ENCODE data around the gene MAGEA9.
"Not testable (repeated sequence)": the region's sequence is repeated elsewhere in the genome, so short reads cannot be mapped to it uniquely, and the experiment has no call there.

The MAGEA9 gene

GRCh38 chrX:149760965-149761364 lies 20.8 kb upstream of the MAGEA9 start:
- no peak for DNase-seq
- Histone ChIP-seq H3K36me3 (replicated peaks) (no peaks in the 10 kb centered on the region), H3K4me3 (ENCODE audit: low read depth, low read length) (no peak overlapping the region), H3K27me3 (replicated peaks) (no peaks in the 10 kb centered on the region), H3K27ac (no peak overlapping the region)
- no peak for TF ChIP-seq CTCF (IDR thresholded peaks at IDR 0.05; ENCODE audit: low read depth, low read length, missing control alignments)
- in situ Hi-C loops (cut with HindIII; ENCODE audit: low pct_ligation_motif_present, low sequenced_read_pairs) = no loop called here

GRCh38 chrX:149761858-149762674 lies 19.7 kb upstream of the MAGEA9 start:
- DNase-seq; H3K27me3 ChIP-seq (replicated peaks); H3K27ac ChIP-seq; H3K4me3 ChIP-seq (ENCODE audit: low read depth, low read length); H3K36me3 ChIP-seq (replicated peaks); in situ Hi-C loops (cut with HindIII; ENCODE audit: low pct_ligation_motif_present, low sequenced_read_pairs): not testable (repeated sequence)

GRCh38 chrX:149762696-149763614 lies 18.8 kb upstream of the MAGEA9 start:
- DNase-seq = no peak
- Histone ChIP-seq H3K27ac (no peak overlapping the region), H3K36me3 (replicated peaks) (no peaks in the 10 kb centered on the region), H3K27me3 (replicated peaks) (no peaks in the 10 kb centered on the region), H3K4me3 (ENCODE audit: low read depth, low read length) (no peak overlapping the region)
- TF ChIP-seq CTCF (IDR thresholded peaks at IDR 0.05; ENCODE audit: low read depth, low read length, missing control alignments) = no peak
- in situ Hi-C loops (cut with HindIII; ENCODE audit: low pct_ligation_motif_present, low sequenced_read_pairs) = no loop called here

GRCh38 chrX:149770344-149770743 lies 11.4 kb upstream of the MAGEA9 start:
- H3K36me3 ChIP-seq (replicated peaks); H3K27me3 ChIP-seq (replicated peaks); in situ Hi-C loops (cut with HindIII; ENCODE audit: low pct_ligation_motif_present, low sequenced_read_pairs); DNase-seq; H3K4me3 ChIP-seq (ENCODE audit: low read depth, low read length); H3K27ac ChIP-seq: not testable (repeated sequence)

- in situ Hi-C loops (cut with HindIII; ENCODE audit: low pct_ligation_motif_present, low sequenced_read_pairs); H3K36me3 ChIP-seq (replicated peaks): not testable (repeated sequence)
Observed at GRCh38 chrX:149773026-149773425, 8.7 kb upstream of the MAGEA9 start.

GRCh38 chrX:149773768-149774167 lies 8.0 kb upstream of the MAGEA9 start, which contains the start of gene HSFX1:
TSS of gene HSFX1 (plus strand) at chrX:149774068. CDS start at chrX:149774682, 614 bp downstream.
- H3K27me3 ChIP-seq (replicated peaks); H3K36me3 ChIP-seq (replicated peaks); in situ Hi-C loops (cut with HindIII; ENCODE audit: low pct_ligation_motif_present, low sequenced_read_pairs); H3K27ac ChIP-seq; DNase-seq; H3K4me3 ChIP-seq (ENCODE audit: low read depth, low read length): not testable (repeated sequence)

More at GRCh38 chrX:149773026-149773425, 8.7 kb upstream of the MAGEA9 start:
- H3K27me3 ChIP-seq (replicated peaks); H3K4me3 ChIP-seq (ENCODE audit: low read depth, low read length); H3K27ac ChIP-seq; DNase-seq: not testable (repeated sequence)

GRCh38 chrX:149777999-149778398 lies 3.7 kb upstream of the MAGEA9 start:
- H3K27ac ChIP-seq; H3K36me3 ChIP-seq (replicated peaks); in situ Hi-C loops (cut with HindIII; ENCODE audit: low pct_ligation_motif_present, low sequenced_read_pairs); DNase-seq; H3K27me3 ChIP-seq (replicated peaks); H3K4me3 ChIP-seq (ENCODE audit: low read depth, low read length): not testable (repeated sequence)

GRCh38 chrX:149795531-149795930 lies 13.8 kb downstream of the MAGEA9 start:
- in situ Hi-C loops (cut with HindIII; ENCODE audit: low pct_ligation_motif_present, low sequenced_read_pairs); H3K27me3 ChIP-seq (replicated peaks); DNase-seq; H3K36me3 ChIP-seq (replicated peaks); H3K27ac ChIP-seq; H3K4me3 ChIP-seq (ENCODE audit: low read depth, low read length): not testable (repeated sequence)

All from brain microvascular endothelial cell (primary cell).